ENCODE results near the gene PPP3R1. TPM values are rescaled to one million over a fixed set of nuclear protein-coding genes. Genes with fewer than 3 reads are reported as not detected.

Gene PPP3R1
- total RNA-seq, 2 donors from 2014 or later, result 57.4 to 59.5 TPM

DNA sequence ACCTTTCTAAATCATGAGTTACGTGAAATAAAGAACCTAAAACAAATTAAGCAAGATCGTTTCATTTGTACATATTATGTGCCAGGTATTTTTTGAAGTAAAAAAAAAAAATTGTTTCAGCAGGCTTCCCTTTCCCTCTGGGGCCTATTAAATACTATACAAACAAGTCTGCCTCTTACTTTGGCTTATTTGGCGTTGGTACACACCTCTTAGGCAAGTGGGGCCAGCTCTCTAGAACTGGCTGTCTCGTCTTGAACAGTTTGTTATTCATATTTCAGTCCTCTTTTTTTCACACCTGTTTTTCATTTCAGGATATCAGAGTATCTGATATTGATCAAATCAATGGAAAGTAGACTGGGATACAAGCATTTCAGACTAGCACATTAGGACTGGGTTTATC lies 27.4 kb upstream of the PPP3R1 start:
- no peak for DNase-seq
- H3K27ac Mint-ChIP-seq, result no peak overlapping the region
- no peaks in the 10 kb centered on the region for H3K9me3 Mint-ChIP-seq
- Histone ChIP-seq H3K27ac (ENCODE audit: low read depth, low read length) (no peak overlapping the region), H3K9me3 (ENCODE audit: control insufficient read depth, low read length) (no peaks in the 10 kb centered on the region), H3K4me1 (ENCODE audit: control insufficient read depth, insufficient read depth, low read length) (no peaks in the 10 kb centered on the region), H3K36me3 (ENCODE audit: control insufficient read depth, insufficient read depth, low read length) (no peaks in the 10 kb centered on the region), H3K4me3 (ENCODE audit: low read length) (no peak overlapping the region), H3K9ac (ENCODE audit: extremely low read depth, low read length, poor library complexity, severe bottlenecking) (no peak overlapping the region), H3K27me3 (ENCODE audit: control insufficient read depth, insufficient read depth, low read length, poor library complexity, severe bottlenecking) (no peaks in the 10 kb centered on the region)
- TF ChIP-seq, protein P1, sequence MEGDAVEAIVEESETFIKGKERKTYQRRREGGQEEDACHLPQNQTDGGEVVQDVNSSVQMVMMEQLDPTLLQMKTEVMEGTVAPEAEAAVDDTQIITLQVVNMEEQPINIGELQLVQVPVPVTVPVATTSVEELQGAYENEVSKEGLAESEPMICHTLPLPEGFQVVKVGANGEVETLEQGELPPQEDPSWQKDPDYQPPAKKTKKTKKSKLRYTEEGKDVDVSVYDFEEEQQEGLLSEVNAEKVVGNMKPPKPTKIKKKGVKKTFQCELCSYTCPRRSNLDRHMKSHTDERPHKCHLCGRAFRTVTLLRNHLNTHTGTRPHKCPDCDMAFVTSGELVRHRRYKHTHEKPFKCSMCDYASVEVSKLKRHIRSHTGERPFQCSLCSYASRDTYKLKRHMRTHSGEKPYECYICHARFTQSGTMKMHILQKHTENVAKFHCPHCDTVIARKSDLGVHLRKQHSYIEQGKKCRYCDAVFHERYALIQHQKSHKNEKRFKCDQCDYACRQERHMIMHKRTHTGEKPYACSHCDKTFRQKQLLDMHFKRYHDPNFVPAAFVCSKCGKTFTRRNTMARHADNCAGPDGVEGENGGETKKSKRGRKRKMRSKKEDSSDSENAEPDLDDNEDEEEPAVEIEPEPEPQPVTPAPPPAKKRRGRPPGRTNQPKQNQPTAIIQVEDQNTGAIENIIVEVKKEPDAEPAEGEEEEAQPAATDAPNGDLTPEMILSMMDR (conservative IDR thresholded peaks at IDR 0.05), result no peak
- no peaks in the 10 kb centered on the region for H3K36me3 Mint-ChIP-seq (ENCODE audit: low read depth)
- H3K27me3 Mint-ChIP-seq (ENCODE audit: insufficient read depth), result peaks cover 15% of the 10 kb centered on the region
- no peak overlapping the region for H3K4me3 Mint-ChIP-seq
- no peaks in the 10 kb centered on the region for H3K4me1 Mint-ChIP-seq
- 85 to 86% methylated on average over 2 to 4 of the region's 4 CpGs for WGBS, 2 experiments (ENCODE audit: insufficient coverage in 1 of 2, insufficient read length in 1 of 2)

DNA sequence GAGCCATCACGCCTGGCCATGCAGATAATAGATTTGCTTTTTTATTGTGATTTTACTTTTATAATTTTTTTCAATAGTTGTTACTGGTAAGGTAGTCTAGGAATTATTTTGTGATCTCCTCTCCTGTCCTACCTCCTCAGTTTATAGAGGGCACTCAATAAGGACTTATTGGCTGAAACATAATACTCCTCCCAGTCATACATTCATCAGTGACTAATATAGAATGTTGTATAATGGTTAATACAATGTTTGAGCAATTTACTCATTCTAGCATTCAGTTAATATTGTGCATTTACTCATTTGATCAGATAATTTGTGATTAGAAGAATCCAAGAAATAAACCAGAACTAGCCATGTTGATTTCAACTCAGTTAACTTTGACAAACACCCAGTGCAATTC lies 25.8 kb upstream of the PPP3R1 start:
- no peaks in the 10 kb centered on the region for H3K36me3 ChIP-seq (ENCODE audit: control insufficient read depth, insufficient read depth, low read length)
- H3K9me3 ChIP-seq (ENCODE audit: control insufficient read depth, low read length), result no peaks in the 10 kb centered on the region
- WGBS, 2 experiments (ENCODE audit: insufficient coverage in 1 of 2, insufficient read length in 1 of 2), result 100% methylated on average over 1 of the region's 1 CpG
- Mint-ChIP-seq H3K27ac (no peak overlapping the region), H3K36me3 (ENCODE audit: low read depth) (no peaks in the 10 kb centered on the region), H3K9me3 (no peaks in the 10 kb centered on the region), H3K4me1 (no peaks in the 10 kb centered on the region), H3K27me3 (ENCODE audit: insufficient read depth) (peaks cover 11% of the 10 kb centered on the region), H3K4me3 (no peak overlapping the region)
- no peaks in the 10 kb centered on the region for H3K4me1 ChIP-seq (ENCODE audit: control insufficient read depth, insufficient read depth, low read length)
- no peak overlapping the region for H3K4me3 ChIP-seq (ENCODE audit: low read length)
- H3K9ac ChIP-seq (ENCODE audit: extremely low read depth, low read length, poor library complexity, severe bottlenecking), result no peak overlapping the region
- TF ChIP-seq, protein P1 (conservative IDR thresholded peaks at IDR 0.05), result no peak
- DNase-seq, result no peak
- H3K27me3 ChIP-seq (ENCODE audit: control insufficient read depth, insufficient read depth, low read length, poor library complexity, severe bottlenecking), result no peaks in the 10 kb centered on the region
- H3K27ac ChIP-seq (ENCODE audit: low read depth, low read length), result no peak overlapping the region

DNA sequence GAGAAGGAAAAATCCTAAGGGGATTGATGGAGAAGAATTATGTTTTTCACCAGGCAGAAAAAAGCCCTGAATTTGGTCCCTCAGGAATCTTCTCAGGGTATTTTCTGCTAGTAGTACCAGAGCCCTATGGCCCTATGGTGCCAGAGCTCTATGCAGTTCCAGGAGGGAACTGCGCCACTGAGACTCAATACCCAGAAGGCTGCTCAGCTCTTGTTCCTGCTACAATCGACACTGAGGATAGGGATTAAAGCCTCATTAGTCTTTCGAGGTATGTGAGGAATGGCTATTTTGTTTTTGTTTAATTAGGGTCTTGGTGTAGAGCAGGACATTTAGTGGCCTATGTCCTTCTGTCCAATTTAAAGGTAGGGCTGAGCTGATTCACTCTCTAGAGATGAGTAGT lies 21.7 kb upstream of the PPP3R1 start:
- no peaks in the 10 kb centered on the region for H3K4me1 ChIP-seq (ENCODE audit: control insufficient read depth, insufficient read depth, low read length)
- no peak for DNase-seq
- no peaks in the 10 kb centered on the region for H3K27me3 ChIP-seq (ENCODE audit: control insufficient read depth, insufficient read depth, low read length, poor library complexity, severe bottlenecking)
- H3K9ac ChIP-seq (ENCODE audit: extremely low read depth, low read length, poor library complexity, severe bottlenecking), result no peak overlapping the region
- TF ChIP-seq, protein P1 (conservative IDR thresholded peaks at IDR 0.05), result peak; percentile 19
- 78% methylated on average over 3 of the region's 3 CpGs for WGBS, 2 experiments (ENCODE audit: insufficient coverage in 1 of 2, insufficient read length in 1 of 2)
- no peak overlapping the region for H3K4me3 Mint-ChIP-seq
- H3K9me3 Mint-ChIP-seq, result no peaks in the 10 kb centered on the region
- no peaks in the 10 kb centered on the region for H3K36me3 ChIP-seq (ENCODE audit: control insufficient read depth, insufficient read depth, low read length)
- no peaks in the 10 kb centered on the region for H3K4me1 Mint-ChIP-seq
- no peak overlapping the region for H3K27ac Mint-ChIP-seq
- H3K9me3 ChIP-seq (ENCODE audit: control insufficient read depth, low read length), result no peaks in the 10 kb centered on the region
- no peak overlapping the region for H3K27ac ChIP-seq (ENCODE audit: low read depth, low read length)
- no peaks in the 10 kb centered on the region for H3K36me3 Mint-ChIP-seq (ENCODE audit: low read depth)
- H3K27me3 Mint-ChIP-seq (ENCODE audit: insufficient read depth), result peaks cover 8% of the 10 kb centered on the region
- no peak overlapping the region for H3K4me3 ChIP-seq (ENCODE audit: low read length)
